PC-9 (cell line): ENCODE measurements around the gene GTF2IRD1.

Source experiments
- CTCF ChIP-seq: fragments of 200-600 bp; sonication (generic); conservative IDR thresholded peaks from 2 replicates; pipeline ENCODE4 v1.6.1; 2017; ENCODE audit warnings: mixed run types, antibody characterized with exemption, mild to moderate bottlenecking, moderate library complexity
- EZH2 ChIP-seq: fragments of 200-600 bp; sonication (generic); IDR thresholded peaks from 2 replicates; pipeline ENCODE4 v1.8.0; 2017; ENCODE audit warnings: antibody characterized with exemption, low read depth

- no peak for TF ChIP-seq CTCF
- no peak for TF ChIP-seq EZH2
Observed at GRCh38 chr7:74606909-74607510, 153.3 kb downstream of the GTF2IRD1 start.
